SHP77 treated with DMSO at 0.1 percent for 48 hours (cell line): Measurements from ENCODE around the gene OR5H2.

Source experiments
- DNase-seq: peaks from one replicate; lab custom pipeline; 2025; lab: John Stamatoyannopoulos, UW

Gene OR5H2

DNA sequence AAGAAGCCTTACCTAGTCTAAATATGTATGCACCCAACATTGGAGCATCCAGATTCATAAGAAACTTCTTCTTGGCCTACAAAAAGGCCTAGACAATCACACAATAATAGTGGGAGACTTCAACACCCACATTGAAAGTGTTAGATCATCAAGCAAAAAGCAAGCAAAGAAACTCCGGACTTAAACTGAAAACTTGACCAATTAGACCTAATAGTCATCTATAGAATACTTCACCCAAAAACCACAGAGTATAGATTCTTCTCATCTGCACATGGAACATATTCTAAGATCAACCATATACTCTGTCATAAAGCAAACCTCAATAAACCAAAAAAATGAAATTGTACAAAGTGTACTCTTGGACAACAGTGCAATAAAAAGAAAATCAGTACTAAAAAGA is 49.0 kb downstream of the OR5H2 start:
- DNase-seq, result no peak
